Measurements from ENCODE around the gene COLEC11.
"Not testable (repeated sequence)": the region's sequence is repeated elsewhere in the genome, so short reads cannot be mapped to it uniquely, and the experiment has no call there.

Gene COLEC11

DNA sequence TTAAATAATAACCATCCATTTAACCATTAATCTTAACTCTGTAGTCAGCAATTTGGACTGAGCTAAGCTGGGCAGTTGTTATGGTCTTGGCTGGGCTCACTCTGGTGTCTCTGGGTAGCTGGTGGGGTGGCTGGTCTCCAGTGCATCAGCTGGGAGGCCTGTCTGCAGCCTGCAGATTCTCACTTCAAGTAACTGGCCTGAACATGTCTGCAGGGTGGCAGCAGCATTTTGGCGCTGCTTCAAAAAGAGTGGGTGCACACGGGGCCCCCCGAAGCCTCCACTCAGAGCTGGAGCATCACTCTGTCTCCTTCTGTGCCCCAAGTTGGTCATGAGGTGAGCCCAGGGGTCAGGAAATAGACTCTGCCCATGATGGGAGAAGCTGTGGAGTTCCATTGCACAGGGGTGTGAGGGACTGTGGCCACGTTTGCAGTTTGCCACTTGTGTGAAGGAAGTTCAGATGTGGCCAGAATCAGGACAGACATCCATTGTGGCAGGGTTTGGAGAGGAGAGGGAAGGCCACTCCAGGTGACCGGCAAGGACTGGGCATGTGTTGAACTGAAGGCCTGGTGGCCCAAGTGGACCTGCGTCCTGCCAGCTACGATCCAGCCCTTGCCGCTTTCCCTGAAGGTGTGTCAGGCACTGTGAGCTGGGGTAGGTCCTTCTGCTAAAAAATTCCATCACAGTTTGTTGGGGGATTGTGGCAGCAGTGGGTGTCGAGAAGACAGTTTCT, 58.1 kb downstream of the COLEC11 start:
- ATAC-seq (no peak), DNase-seq (no peak)
- Mint-ChIP-seq H3K4me3 (no peak overlapping the region), H3K27me3 (peaks cover 2% of the 10 kb centered on the region), H3K36me3 (ENCODE audit: low read depth) (no peaks in the 10 kb centered on the region), H3K4me1 (peaks cover 16% of the 10 kb centered on the region), H3K27ac (no peak overlapping the region), H3K9me3 (no peaks in the 10 kb centered on the region)

DNA sequence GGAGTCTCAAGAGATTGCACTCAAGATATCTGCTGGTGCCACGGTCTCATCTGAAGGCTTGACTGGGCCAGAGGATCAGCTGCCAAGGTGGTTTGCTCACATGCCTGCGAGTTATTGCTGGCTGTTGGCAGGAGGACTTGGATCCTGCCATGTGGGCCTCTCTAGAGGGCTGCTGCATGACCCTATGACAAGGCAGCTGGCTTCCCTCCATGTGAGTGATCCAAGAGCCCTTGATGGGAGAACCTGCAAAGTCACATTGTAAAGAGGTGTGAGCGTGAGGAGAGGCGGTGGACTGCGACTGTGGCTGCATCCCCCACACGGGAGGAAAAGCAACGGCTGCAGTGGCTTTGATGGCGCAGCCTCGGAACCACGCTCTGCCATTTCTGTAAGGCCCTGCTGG, 59.1 kb downstream of the COLEC11 start:
- DNase-seq, result no peak
- H3K4me3 Mint-ChIP-seq, result no peak overlapping the region
- H3K27ac Mint-ChIP-seq, result no peak overlapping the region
- H3K36me3 Mint-ChIP-seq (ENCODE audit: low read depth), result no peaks in the 10 kb centered on the region
- peaks cover 16% of the 10 kb centered on the region for H3K4me1 Mint-ChIP-seq
- H3K27me3 Mint-ChIP-seq, result peaks cover 2% of the 10 kb centered on the region
- no peak for ATAC-seq
- H3K9me3 Mint-ChIP-seq, result no peaks in the 10 kb centered on the region

DNA sequence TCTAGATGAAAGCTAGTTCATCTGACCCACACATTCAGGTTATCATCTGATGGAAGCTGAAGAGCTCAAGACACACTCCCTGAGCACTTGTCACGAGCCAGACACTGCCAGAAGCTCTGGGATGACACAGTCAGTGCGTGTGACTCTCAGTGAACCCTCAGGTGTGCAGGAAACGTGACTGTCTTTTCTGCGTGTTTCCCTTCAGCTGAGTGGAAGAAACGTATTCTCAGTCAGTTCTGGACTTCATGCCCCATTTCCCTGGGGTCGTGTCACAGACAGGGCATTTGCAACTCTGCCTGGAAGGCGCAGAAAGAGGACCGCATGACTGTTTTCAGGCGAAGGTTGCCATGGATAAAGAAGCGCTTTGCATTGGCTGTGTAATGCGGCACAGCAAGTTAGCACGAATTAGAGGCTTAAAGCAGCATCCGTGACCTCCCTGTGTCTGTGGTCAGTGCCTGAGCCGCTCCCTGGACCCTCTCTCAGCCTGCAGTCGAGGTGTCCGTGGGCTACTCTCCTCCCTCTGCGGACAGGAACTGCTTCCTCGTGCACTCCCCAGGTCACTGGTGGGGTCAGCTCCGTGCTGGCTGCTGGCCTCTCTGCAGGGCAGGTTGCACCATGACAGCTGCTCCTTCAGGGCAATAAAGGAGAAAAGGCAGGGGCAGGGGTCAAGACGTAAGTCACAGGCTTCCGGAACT, 59.8 kb downstream of the COLEC11 start:
- Mint-ChIP-seq H3K27ac (no peak overlapping the region), H3K36me3 (ENCODE audit: low read depth) (no peaks in the 10 kb centered on the region), H3K4me1 (peaks cover 16% of the 10 kb centered on the region), H3K4me3 (no peak overlapping the region), H3K27me3 (peaks cover 2% of the 10 kb centered on the region), H3K9me3 (no peaks in the 10 kb centered on the region)
- DNase-seq (no peak), ATAC-seq (no peak)

DNA sequence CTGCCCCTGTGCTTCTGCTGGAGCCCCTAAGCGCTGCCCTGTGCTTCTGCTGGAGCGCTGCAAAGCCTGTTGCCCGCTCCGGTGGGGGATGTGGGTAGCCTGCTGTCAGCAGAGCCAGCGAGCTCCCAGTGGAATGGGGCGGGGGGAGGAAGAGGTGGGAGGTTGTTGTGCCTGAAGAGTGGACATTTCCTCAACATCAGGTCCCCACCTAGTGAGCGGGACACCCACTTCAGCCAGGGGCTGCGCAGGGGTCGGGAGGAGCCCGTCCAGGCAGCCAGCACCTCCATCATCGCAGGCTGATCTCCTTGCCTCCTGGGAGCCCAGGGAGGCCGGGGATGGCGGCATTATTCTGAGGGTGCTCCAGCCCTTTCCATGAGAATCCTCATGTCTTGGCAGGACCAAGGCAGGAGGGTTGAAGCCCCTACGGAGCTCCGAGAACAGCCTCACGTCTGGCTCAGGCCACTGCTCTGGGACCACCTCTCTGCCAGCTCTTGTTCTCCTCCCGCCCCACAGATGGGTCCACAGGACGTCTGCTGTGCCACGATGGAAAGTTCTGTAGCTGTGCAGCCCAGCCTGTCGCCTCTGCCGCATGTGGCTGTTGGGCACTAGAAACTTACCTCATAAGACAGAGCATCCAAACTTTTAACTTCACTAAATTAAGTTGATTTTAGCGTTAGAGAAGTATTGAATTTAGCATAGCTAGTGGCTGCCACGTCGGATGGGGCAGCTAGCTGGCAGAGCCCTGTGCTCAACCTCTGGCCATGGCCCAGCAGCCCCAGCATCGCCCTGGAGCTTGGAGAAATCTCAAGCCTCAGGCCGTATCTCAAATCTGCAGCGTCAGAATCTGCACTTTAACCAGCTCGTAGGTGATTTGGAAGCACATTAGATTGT, 61.2 kb downstream of the COLEC11 start:
- Mint-ChIP-seq H3K9me3 (no peaks in the 10 kb centered on the region), H3K27me3 (peaks cover 2% of the 10 kb centered on the region), H3K4me3 (no peak overlapping the region), H3K27ac (no peak overlapping the region), H3K4me1 (peaks cover 17% of the 10 kb centered on the region), H3K36me3 (ENCODE audit: low read depth) (no peaks in the 10 kb centered on the region)
- DNase-seq (no peak), ATAC-seq (no peak)

DNA sequence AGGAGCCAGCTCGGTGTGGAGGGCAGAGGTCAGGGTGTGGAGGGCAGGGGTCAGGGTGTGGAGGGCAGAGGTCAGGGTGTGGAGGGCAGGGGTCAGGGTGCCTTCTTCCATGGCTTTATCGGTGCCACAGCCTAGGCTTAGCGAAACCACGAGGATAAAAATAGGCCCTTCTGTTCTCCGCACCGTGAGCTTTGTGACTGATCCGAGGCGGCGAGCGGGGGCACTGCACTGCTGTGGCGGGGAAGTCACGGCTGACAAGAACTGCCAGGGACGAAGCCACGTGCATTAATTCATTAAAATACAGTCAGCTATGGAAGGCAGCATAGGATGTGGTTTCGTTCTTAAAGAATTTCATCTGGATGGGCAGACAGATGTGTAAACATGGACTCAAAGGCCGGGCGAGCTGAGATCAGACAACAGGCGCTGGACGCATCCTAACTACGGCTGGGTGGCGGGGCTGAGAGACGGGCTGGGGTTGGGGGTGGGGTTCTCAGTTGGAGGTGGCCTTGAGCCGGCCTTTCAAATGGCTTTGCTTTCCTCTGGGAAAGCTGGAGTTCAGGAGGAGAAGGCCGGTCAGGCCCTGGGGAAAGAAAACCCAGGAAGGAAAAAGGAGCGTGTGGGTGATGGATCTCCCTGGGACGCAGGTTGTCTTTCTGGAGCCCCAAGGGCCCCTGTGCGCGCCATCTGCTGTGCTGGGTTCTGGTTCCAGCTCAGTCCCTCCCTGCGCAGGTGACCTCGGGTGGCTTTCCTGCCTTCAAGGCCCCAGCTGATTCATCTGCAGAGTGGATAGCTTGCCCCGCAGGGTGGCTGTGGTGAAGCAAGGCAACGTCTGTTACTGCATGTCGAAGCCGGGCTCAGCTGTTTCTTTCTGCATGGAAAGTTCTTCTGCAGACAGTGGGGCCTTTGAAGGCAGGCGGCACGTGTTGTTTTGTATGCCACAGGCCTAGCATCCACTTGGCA, 62.1 kb downstream of the COLEC11 start:
- Mint-ChIP-seq H3K36me3 (ENCODE audit: low read depth) (no peaks in the 10 kb centered on the region), H3K4me3 (no peak overlapping the region), H3K27me3 (no peaks in the 10 kb centered on the region), H3K4me1 (peaks cover 10% of the 10 kb centered on the region), H3K9me3 (no peaks in the 10 kb centered on the region), H3K27ac (no peak overlapping the region)
- no peak for DNase-seq
- ATAC-seq, result no peak

DNA sequence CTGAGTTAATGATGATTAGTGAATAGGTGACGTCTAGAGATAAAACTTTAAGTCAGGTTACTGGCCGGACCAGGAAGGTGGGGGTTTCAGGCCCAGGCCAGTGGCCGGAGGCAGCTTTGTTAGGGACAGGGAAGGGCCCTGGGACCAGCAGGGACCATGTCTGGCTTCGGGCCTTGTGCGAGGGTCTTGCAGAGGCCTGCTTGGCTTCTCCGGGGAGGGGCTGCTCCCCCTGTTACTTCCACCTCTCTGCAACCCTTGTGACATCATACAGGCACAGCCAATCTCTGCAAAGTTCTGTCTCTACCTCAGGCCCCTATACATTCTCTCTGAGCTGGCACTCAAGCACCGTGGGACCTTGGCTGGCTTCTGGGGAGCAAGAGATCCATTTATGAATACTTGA, 63.0 kb downstream of the COLEC11 start, which contains the start of gene ALLC:
ALLC (plus strand) TSS at position 320 of the 400 bp plus-strand sequence. CDS start 12,958 bp downstream, outside the sequence.
- Mint-ChIP-seq H3K27ac (no peak within 1 kb of the TSS), H3K27me3 (no peaks in the 10 kb centered on the region)
- no peak for ATAC-seq

DNA sequence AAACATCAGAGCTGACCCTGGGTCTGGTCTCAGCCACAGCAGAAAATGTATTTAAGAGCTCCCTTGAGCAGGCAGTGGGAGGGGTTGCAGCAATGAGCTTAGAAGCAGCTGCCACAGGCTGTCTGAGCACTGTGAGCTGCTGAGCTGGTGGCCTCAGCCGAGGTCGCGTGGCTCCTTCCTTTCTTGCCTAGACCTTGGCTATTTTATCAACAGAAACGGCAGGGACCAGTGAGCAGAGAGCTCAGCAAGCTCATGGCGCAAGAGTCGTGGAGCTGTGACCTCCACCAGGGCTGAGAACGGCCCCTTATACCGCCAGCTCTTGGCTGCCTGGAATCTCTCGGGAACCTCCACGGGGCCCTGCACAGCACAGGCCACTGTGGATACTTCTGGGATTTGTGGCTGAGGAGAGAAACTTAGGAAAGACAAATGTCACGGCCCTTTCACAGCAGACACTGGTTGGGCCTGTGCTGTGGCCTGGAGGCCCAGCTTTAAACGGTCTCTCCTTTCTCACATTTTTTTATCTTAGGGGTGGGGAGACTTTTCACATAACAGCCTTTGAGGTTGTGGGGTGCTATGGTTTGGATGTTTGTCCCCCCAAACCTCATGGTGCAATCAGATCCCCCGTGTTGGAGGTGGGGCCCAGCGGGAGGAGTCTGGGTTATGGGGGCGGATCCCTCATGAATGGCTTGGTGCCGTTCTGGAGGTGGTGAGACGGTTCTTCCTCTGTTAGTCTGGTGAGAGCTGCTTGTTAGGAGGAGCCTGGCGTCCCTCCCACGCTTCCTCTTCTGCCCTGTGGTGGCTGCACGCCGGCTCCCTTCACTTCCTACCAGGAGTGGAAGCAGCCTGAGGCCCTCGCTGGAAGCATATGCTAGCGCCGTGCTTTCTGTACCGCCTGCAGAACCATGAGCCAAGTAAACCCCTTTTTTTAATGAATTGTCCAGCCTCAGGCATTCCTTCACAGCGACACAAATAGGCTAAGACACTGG, 64.8 kb downstream of the COLEC11 start:
- Mint-ChIP-seq H3K4me1 (peaks cover 7% of the 10 kb centered on the region), H3K4me3 (no peak overlapping the region), H3K27ac (no peak overlapping the region), H3K9me3 (no peaks in the 10 kb centered on the region), H3K36me3 (ENCODE audit: low read depth) (no peaks in the 10 kb centered on the region), H3K27me3 (no peaks in the 10 kb centered on the region)
- DNase-seq (no peak), ATAC-seq (peak; percentile 21)

More for the DNA sequence above, 63.0 kb downstream of the COLEC11 start, which contains the start of gene ALLC:
- no peak for DNase-seq
- H3K4me3 Mint-ChIP-seq, result no peak within 1 kb of the TSS
- H3K9me3 Mint-ChIP-seq, result no peaks in the 10 kb centered on the region
- no peaks in the 10 kb centered on the region for H3K36me3 Mint-ChIP-seq (ENCODE audit: low read depth)
- H3K4me1 Mint-ChIP-seq, result peaks cover 7% of the 10 kb centered on the region

DNA sequence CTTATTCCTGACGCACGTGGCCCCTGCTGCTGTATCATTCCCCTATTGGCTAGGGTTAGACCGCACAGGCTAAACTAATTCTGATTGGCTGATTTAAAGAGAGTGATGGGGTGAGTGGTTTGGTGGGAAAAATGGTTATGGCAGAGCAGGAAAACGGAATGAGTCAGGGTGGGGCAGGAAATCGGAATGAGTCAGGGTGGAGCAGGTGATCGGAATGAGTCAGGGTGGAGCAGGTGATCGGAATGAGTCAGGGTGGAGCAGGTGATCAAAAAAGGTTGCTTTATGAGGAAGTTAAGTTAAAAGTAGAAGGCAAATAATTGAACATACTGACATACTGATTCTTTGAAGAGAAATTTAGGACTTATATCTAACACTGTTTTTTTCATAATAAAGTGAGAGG, 65.7 kb downstream of the COLEC11 start:
- not testable (repeated sequence) for DNase-seq; ATAC-seq; H3K36me3 Mint-ChIP-seq (ENCODE audit: low read depth); H3K9me3 Mint-ChIP-seq; H3K4me3 Mint-ChIP-seq; H3K27me3 Mint-ChIP-seq; H3K4me1 Mint-ChIP-seq; H3K27ac Mint-ChIP-seq

DNA sequence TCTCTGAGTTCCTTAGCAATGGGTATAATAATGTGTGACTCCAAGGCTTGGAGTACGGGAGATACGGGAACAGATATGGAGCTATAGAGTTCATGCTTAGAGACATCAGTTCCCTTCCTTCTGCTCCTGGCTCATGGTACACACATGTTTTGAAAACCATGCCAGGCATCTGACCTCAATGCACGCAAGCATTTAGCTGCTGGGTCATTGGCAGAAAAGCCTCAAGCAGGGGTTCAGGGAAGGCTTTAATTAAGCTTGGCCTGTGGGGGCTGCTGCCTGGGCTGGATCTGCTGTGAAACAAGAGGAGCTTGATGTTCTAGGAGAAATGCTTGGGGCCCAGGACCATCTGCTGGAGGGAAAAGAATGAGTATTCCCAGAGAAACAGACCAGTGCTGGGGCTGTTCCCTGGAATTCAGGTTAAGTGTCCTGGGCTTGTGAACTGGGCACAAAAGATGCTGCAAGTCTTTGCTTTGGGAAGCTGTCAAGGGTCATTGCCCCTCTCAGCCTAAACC, 66.3 kb downstream of the COLEC11 start:
- no peaks in the 10 kb centered on the region for H3K27me3 Mint-ChIP-seq
- H3K27ac Mint-ChIP-seq, result no peak overlapping the region

DNA sequence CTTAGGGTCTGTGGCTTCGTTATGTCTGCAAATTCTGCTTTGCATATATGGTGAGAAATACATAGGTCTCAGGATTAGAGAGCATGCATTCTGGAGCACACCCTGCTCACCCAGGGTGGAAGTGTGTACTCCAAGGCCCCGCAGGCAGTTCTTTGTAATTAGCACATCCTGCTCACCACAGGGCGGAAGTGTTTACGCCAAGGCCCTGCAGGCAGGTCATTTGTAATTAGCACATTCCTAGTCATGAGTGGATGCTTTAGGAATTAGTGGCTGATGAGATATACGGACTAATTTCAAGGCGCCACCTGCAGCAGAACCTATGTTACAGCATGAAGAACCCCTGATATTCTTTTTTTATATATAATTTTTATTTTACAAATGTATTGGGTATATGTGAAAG, 67.3 kb downstream of the COLEC11 start:
- Mint-ChIP-seq H3K27ac (no peak overlapping the region), H3K4me3 (no peak overlapping the region), H3K27me3 (no peaks in the 10 kb centered on the region), H3K4me1 (peaks cover 7% of the 10 kb centered on the region), H3K9me3 (no peaks in the 10 kb centered on the region), H3K36me3 (ENCODE audit: low read depth) (no peaks in the 10 kb centered on the region)
- no peak for DNase-seq
- ATAC-seq, result no peak

More for the DNA sequence above, 66.3 kb downstream of the COLEC11 start:
- no peaks in the 10 kb centered on the region for H3K36me3 Mint-ChIP-seq (ENCODE audit: low read depth)
- H3K9me3 Mint-ChIP-seq, result no peaks in the 10 kb centered on the region
- no peak overlapping the region for H3K4me3 Mint-ChIP-seq
- no peak for DNase-seq
- peaks cover 7% of the 10 kb centered on the region for H3K4me1 Mint-ChIP-seq
- no peak for ATAC-seq

DNA sequence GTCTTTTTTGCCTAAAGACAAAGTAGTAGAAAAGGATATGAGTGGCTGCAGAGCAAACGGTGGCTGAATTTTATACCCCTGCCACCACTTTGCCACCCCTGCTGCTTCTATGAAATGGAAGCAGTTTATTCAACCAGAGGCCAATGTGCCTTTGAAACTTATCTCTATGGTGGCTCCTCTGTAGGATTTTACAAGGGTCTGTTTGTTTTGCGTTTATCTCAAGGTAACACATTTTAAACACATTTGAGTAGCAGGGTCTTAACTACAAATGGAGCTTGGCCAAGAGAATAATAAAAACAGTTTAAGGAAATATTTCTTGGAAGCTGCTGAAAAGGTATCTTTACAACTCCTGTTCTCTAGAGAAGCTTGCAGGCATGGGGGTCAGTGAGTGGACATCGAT, 69.2 kb downstream of the COLEC11 start:
- DNase-seq (no peak), ATAC-seq (no peak)
- Mint-ChIP-seq H3K9me3 (no peaks in the 10 kb centered on the region), H3K4me1 (peaks cover 7% of the 10 kb centered on the region), H3K27ac (no peak overlapping the region), H3K4me3 (no peak overlapping the region), H3K27me3 (no peaks in the 10 kb centered on the region), H3K36me3 (ENCODE audit: low read depth) (no peaks in the 10 kb centered on the region)

DNA sequence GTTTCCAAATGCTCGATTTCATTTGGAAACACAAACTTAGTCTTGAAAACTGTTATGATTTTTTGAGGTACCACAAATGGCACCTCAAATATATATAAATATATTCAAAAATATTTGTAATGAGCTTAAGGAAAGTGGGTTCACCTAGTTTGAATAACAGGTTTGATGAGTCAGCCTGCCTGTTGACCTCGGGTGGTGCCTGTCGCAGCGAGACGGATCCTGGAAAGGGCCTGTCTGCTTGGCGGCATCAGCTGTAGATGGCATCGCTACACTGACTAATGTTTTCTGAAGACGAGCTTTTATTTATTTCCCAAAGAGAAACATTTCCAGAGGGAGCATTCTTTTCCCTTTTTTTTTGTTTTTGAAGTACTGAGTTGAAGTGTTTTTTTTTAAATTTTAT, 70.0 kb downstream of the COLEC11 start:
- DNase-seq, result no peak
- Mint-ChIP-seq H3K27me3 (no peaks in the 10 kb centered on the region), H3K36me3 (ENCODE audit: low read depth) (no peaks in the 10 kb centered on the region), H3K27ac (no peak overlapping the region), H3K9me3 (no peaks in the 10 kb centered on the region), H3K4me1 (peaks cover 7% of the 10 kb centered on the region), H3K4me3 (no peak overlapping the region)
- no peak for ATAC-seq

Measured in activated naive CD8-positive, alpha-beta T cell treated with anti-CD3 and anti-CD28 coated beads, Interleukin-2, amount 50 U/mL, for 24 hours (primary cell).